BE2C (cell line): ENCODE results near the gene ETV2. TPM values are rescaled to one million over a fixed set of nuclear protein-coding genes. Genes with fewer than 3 reads are reported as not detected.
"Not testable (repeated sequence)": the region's sequence is repeated elsewhere in the genome, so short reads cannot be mapped to it uniquely, and the experiment has no call there.

Experiments used
- DNase-seq: peaks from one replicate; pipeline ENCODE4 v3.0.0-alpha.2; 2020
- H3K27me3 ChIP-seq: fragments of 250-450 bp; sonication (Bioruptor Pico); 2 replicates; pipeline ENCODE4 v1.5.1; 2020; ENCODE audit warnings: mild to moderate bottlenecking
- H3K36me3 ChIP-seq: fragments of 250-450 bp; sonication (Bioruptor Pico); 2 replicates; pipeline ENCODE4 v1.5.1; 2020; ENCODE audit warnings: mild to moderate bottlenecking
- H3K4me1 ChIP-seq: fragments of 250-450 bp; sonication (Bioruptor Pico); 2 replicates; pipeline ENCODE4 v1.5.1; 2020
- H3K4me3 ChIP-seq: 2 replicates; pipeline ENCODE4 v1.5.1; 2011; ENCODE audit warnings: low read depth, low read length
- H3K9me3 ChIP-seq: fragments of 250-450 bp; sonication (Bioruptor Pico); 2 replicates; pipeline ENCODE4 v1.5.1; 2020
- polyA plus RNA-seq: library from polyadenylated mRNA; unstranded; fragments of >200 nt; gene quantifications from one replicate; pipeline ENCODE4 v1.2.1, GENCODE V29; 2012; ENCODE audit warnings: low read depth, missing spikeins; ENCODE audit not compliant: insufficient read length, insufficient read depth
- TF ChIP-seq, protein P1 (sequence below): IDR thresholded peaks from 2 replicates; pipeline ENCODE4 v1.5.1; 2012; ENCODE audit warnings: mild to moderate bottlenecking, low read depth, low read length

ETV2 gene, protein sequence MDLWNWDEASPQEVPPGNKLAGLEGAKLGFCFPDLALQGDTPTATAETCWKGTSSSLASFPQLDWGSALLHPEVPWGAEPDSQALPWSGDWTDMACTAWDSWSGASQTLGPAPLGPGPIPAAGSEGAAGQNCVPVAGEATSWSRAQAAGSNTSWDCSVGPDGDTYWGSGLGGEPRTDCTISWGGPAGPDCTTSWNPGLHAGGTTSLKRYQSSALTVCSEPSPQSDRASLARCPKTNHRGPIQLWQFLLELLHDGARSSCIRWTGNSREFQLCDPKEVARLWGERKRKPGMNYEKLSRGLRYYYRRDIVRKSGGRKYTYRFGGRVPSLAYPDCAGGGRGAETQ
- polyA plus RNA-seq: 0.94 TPM

DNA sequence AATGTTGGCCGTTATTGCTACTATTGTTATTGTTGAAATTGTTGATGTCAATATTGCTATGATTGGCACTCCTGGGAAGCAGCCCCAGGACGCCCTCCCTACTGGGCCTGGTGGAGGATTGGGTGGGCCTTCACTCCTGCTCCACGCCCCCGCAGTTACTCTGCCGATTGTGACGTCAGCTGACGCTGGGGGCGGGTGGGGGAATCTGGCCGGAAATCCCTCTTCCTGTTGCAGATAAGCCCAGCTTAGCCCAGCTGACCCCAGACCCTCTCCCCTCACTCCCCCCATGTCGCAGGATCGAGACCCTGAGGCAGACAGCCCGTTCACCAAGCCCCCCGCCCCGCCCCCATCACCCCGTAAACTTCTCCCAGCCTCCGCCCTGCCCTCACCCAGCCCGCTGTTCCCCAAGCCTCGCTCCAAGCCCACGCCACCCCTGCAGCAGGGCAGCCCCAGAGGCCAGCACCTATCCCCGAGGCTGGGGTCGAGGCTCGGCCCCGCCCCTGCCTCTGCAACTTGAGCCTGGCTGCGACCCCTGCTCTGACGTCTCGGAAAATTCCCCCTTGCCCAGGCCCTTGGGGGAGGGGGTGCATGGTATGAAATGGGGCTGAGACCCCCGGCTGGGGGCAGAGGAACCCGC is at the start of gene ETV2:
ETV2 (plus strand) TSS at position 231 of the 637 bp plus-strand sequence. CDS start 716 bp downstream, outside the sequence.
- TF ChIP-seq, protein P1, sequence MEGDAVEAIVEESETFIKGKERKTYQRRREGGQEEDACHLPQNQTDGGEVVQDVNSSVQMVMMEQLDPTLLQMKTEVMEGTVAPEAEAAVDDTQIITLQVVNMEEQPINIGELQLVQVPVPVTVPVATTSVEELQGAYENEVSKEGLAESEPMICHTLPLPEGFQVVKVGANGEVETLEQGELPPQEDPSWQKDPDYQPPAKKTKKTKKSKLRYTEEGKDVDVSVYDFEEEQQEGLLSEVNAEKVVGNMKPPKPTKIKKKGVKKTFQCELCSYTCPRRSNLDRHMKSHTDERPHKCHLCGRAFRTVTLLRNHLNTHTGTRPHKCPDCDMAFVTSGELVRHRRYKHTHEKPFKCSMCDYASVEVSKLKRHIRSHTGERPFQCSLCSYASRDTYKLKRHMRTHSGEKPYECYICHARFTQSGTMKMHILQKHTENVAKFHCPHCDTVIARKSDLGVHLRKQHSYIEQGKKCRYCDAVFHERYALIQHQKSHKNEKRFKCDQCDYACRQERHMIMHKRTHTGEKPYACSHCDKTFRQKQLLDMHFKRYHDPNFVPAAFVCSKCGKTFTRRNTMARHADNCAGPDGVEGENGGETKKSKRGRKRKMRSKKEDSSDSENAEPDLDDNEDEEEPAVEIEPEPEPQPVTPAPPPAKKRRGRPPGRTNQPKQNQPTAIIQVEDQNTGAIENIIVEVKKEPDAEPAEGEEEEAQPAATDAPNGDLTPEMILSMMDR: no peak
- H3K36me3 ChIP-seq: peaks cover 5% of the 10 kb centered on the region
- H3K4me3 ChIP-seq: no peak within 1 kb of the TSS
- peaks cover 7% of the 10 kb centered on the region; the same call in 1 of the 2 replicates for H3K4me1 ChIP-seq
- DNase-seq: peak; percentile 52
- H3K9me3 ChIP-seq: no peaks in the 10 kb centered on the region
- no peaks in the 10 kb centered on the region for H3K27me3 ChIP-seq

DNA sequence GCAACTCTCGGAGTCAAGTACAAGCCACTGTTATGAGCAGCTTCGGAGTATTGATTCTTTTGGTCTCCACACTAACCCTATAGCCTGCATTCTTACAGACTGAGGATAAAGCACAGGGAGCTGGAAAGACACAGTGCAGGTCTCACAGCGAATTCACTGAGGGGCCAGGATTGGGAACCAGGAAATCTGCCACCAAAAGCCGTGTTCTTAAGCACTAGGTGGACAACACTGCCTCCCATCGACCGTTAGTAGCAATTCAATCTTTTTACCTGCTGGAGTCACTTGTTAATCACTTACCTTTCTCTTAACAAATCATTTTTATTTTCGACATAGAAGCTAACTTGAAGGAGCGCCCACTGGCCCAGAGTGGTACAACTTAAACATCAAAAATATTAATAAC is 49.3 kb upstream of the ETV2 start:
- Histone ChIP-seq H3K4me3 (no peak overlapping the region), H3K9me3 (no peaks in the 10 kb centered on the region), H3K36me3 (no peaks in the 10 kb centered on the region), H3K27me3 (no peaks in the 10 kb centered on the region), H3K4me1 (no peaks in the 10 kb centered on the region)
- DNase-seq: no peak
- TF ChIP-seq, protein P1: peak; percentile 56

DNA sequence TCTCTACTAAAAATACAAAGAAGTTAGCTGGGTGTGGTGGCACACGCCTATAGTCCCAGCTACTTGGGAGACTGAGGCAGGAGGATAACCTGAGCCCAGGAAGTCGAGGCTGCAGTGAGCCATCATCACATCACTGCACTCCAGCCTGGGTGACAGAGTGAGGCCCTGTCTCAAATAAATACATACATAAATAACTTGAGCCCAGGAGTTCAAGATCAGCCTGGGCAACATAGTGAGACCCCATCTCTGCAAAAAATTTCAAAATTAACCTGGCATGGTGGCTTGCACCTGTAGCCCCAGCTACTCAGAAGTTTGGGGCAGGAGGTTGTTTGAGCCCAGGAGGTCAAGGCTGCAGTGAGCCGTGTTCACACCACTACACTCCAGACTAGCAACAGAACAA is 46.5 kb upstream of the ETV2 start:
- not testable (repeated sequence) for DNase-seq, H3K4me3 ChIP-seq, H3K4me1 ChIP-seq, H3K9me3 ChIP-seq, H3K36me3 ChIP-seq
- peaks cover 13% of the 10 kb centered on the region; the same call in 1 of the 2 replicates for H3K27me3 ChIP-seq

DNA sequence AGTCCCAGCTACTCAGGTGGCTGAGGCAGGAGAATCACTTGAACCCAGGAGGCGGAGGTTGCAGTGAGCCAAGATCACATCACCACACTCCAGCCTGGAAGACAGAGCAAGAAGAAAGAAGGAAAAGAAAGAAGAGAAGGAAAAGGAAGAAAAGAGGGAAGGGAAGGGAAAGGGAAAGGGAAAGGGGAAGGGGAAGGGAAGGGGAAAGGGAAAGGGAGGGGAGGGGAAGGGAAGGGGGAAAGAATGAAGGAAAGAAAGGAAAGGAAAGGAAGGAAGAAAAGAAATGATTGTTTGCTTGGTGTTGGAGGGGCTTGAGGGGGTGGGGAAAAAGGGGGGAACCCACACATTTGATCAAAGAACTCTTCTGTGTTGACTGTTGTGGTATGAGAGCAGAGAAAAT is 45.6 kb upstream of the ETV2 start:
- no peaks in the 10 kb centered on the region for H3K36me3 ChIP-seq
- H3K4me1 ChIP-seq: no peaks in the 10 kb centered on the region
- H3K9me3 ChIP-seq: no peaks in the 10 kb centered on the region
- DNase-seq: no peak
- peaks cover 13% of the 10 kb centered on the region; the same call in 1 of the 2 replicates for H3K27me3 ChIP-seq
- TF ChIP-seq, protein P1: no peak
- no peak overlapping the region for H3K4me3 ChIP-seq

DNA sequence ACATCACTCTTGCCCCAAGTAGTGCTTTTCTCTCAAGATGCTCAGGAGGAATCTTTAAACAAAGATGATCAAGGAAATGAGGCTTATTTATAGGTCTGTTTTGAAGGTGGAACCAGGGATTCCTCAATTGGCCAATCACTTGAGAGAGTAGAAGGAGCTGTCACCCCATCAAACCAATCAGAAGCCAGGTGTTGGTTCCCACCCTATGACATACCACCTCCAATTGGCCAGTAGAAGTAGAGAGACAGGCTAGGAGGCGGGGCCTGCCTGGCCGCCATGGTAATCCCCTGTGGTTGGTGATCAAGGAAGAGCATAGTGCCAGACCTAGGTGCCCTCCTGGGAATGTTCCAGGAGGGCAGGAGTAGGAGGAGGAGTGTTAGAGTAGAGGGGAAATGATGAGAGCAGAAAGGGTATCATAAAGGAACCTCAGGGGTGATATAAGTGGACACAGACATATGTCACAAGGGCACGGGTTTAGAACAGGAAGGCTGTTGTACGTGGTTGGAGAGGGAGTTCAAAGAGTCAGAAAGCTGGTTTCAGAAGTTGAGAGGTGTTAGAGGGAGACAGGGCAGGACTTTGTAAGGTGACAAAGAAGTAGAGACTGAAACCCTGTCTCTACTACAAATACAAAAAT is 45.1 kb upstream of the ETV2 start:
- Histone ChIP-seq H3K27me3 (peaks cover 16% of the 10 kb centered on the region; the same call in 1 of the 2 replicates), H3K36me3 (no peaks in the 10 kb centered on the region), H3K4me3 (peak overlapping the region; percentile 20; the same call in 1 of the 2 replicates), H3K4me1 (no peaks in the 10 kb centered on the region), H3K9me3 (no peaks in the 10 kb centered on the region)
- TF ChIP-seq, protein P1: no peak
- peak; percentile 50 for DNase-seq

DNA sequence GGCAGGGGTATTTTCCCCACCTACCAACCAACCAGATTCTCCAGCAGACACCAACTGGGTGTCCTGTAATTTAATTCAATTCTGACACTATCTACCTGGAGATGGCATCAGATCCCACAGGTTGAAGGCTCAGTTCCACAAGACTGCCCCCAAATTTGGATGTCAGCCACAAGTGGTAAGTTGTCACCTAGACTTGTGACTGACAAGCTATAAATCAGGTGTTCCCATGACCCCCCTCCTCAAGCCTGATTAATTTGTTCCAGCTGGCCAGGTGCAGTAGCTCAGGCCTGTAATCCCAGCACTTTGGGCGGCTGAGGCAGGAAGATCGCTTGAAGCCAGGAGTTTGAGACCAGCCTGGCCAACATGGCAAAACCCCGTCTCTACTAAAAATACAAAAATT is 39.6 kb upstream of the ETV2 start:
- TF ChIP-seq, protein P1: no peak

DNA sequence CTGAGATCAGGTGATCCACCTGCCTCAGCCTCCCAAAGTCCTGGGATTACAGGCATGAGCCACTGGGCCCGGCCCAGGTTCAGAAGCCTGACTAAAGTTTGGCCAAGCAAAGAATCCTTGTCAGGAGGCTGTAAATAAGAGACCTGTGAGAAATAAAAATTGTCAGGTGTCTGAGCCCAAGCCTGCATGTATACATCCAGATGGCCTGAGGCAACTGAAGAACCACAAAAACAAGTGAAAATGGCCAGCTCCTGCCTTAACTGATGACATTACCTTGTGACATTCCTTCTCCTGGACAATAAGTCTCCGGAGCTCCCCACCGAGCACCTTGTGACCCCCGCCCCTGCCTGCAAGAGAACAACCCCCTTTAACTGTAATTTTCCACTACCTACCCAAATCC is 37.1 kb upstream of the ETV2 start:
- DNase-seq, H3K4me3 ChIP-seq, H3K27me3 ChIP-seq, H3K4me1 ChIP-seq, H3K9me3 ChIP-seq, H3K36me3 ChIP-seq: not testable (repeated sequence)

More for the DNA sequence above, 39.6 kb upstream of the ETV2 start:
- DNase-seq: no peak
- H3K4me1 ChIP-seq: no peaks in the 10 kb centered on the region
- peaks cover 22% of the 10 kb centered on the region; the same call in 1 of the 2 replicates for H3K27me3 ChIP-seq
- no peak overlapping the region for H3K4me3 ChIP-seq
- H3K36me3 ChIP-seq: no peaks in the 10 kb centered on the region
- H3K9me3 ChIP-seq: no peaks in the 10 kb centered on the region

DNA sequence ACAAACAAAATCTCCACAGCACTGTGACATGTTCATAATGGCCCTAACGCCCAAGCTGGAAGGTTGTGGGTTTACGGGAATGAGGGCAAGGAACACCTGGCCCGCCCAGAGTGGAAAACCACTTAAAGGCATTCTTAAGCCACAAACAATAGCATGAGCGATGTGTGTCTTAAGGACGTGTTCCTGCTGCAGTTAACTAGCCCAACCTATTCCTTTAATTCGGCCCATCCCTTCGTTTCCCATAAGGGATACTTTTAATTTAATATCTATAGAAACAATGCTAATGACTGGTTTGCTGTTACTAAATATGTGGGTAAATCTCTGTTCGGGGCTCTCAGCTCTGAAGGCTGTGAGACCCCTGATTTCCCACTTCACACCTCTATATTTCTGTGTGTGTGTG is 34.4 kb upstream of the ETV2 start:
- H3K36me3 ChIP-seq, H3K4me1 ChIP-seq, H3K9me3 ChIP-seq, H3K27me3 ChIP-seq, H3K4me3 ChIP-seq, DNase-seq: not testable (repeated sequence)
